Ishikawa (cell line): ENCODE data around the gene TAOK3.

Experiments used
- CEBPB ChIP-seq: IDR thresholded peaks from 2 replicates; pipeline ENCODE4 v1.6.1; 2012
- CREB1 ChIP-seq: IDR thresholded peaks from 2 replicates; pipeline ENCODE4 v1.6.1; 2012; ENCODE audit warnings: low read depth
- EGR1 ChIP-seq: IDR thresholded peaks from 2 replicates; pipeline ENCODE4 v1.6.1; 2012
- EP300 ChIP-seq: IDR thresholded peaks from 2 replicates; pipeline ENCODE4 v1.6.1; 2012; ENCODE audit warnings: borderline replicate concordance
- FOXM1 ChIP-seq: IDR thresholded peaks from 2 replicates; pipeline ENCODE4 v1.6.1; 2012; ENCODE audit warnings: low read depth, borderline replicate concordance
- NFIC ChIP-seq: IDR thresholded peaks from 2 replicates; pipeline ENCODE4 v1.6.1; 2012
- RAD21 ChIP-seq: IDR thresholded peaks from 2 replicates; pipeline ENCODE4 v1.6.1; 2012; ENCODE audit warnings: low read depth
- TAF1 ChIP-seq: IDR thresholded peaks from 2 replicates; pipeline ENCODE4 v1.6.1; 2012; ENCODE audit warnings: low read depth, mild to moderate bottlenecking
- TCF12 ChIP-seq: IDR thresholded peaks from 2 replicates; pipeline ENCODE4 v1.6.1; 2012; ENCODE audit warnings: low read depth
- TEAD4 ChIP-seq: IDR thresholded peaks from 2 replicates; pipeline ENCODE4 v1.6.1; 2012
- YY1 ChIP-seq: IDR thresholded peaks from 2 replicates; pipeline ENCODE4 v1.6.1; 2012; ENCODE audit warnings: low read depth
- ZBTB7A ChIP-seq: IDR thresholded peaks from 2 replicates; pipeline ENCODE4 v1.6.1; 2012; ENCODE audit warnings: low read depth
- TF ChIP-seq, protein P1 (sequence below): IDR thresholded peaks from 2 replicates; pipeline ENCODE4 v1.6.1; 2012
- TF ChIP-seq, protein P2 (sequence below): IDR thresholded peaks from 2 replicates; pipeline ENCODE4 v1.6.1; 2012; ENCODE audit warnings: low read depth, mild to moderate bottlenecking
- TF ChIP-seq, protein P3 (sequence below): IDR thresholded peaks from 2 replicates; pipeline ENCODE4 v1.6.1; 2012

The TAOK3 gene

DNA sequence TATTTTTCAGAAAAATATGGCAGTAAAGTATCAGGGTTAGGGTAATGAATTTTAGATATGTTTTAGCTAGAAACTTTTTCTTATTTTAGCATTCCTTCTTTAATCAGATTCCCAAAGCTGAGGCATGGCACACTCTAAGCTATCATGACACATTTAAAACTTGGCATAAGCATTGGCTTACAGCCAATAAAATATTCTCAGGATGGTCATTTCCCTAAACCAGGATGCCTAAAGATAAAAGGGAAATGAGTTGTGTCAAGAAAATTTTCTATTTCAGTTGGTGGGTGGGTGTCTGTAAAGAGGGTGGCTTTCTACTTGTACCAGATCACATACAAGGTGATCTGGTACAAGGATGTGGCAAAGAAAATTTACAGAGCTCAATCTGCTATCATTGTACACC is 189.0 kb downstream of the TAOK3 start:
- no peak for TF ChIP-seq YY1
- no peak for TF ChIP-seq TAF1
- TF ChIP-seq, protein P1, sequence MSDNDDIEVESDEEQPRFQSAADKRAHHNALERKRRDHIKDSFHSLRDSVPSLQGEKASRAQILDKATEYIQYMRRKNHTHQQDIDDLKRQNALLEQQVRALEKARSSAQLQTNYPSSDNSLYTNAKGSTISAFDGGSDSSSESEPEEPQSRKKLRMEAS = no peak
- no peak for TF ChIP-seq ZBTB7A
- no peak for TF ChIP-seq CREB1
- no peak for TF ChIP-seq RAD21
- TF ChIP-seq, protein P2, sequence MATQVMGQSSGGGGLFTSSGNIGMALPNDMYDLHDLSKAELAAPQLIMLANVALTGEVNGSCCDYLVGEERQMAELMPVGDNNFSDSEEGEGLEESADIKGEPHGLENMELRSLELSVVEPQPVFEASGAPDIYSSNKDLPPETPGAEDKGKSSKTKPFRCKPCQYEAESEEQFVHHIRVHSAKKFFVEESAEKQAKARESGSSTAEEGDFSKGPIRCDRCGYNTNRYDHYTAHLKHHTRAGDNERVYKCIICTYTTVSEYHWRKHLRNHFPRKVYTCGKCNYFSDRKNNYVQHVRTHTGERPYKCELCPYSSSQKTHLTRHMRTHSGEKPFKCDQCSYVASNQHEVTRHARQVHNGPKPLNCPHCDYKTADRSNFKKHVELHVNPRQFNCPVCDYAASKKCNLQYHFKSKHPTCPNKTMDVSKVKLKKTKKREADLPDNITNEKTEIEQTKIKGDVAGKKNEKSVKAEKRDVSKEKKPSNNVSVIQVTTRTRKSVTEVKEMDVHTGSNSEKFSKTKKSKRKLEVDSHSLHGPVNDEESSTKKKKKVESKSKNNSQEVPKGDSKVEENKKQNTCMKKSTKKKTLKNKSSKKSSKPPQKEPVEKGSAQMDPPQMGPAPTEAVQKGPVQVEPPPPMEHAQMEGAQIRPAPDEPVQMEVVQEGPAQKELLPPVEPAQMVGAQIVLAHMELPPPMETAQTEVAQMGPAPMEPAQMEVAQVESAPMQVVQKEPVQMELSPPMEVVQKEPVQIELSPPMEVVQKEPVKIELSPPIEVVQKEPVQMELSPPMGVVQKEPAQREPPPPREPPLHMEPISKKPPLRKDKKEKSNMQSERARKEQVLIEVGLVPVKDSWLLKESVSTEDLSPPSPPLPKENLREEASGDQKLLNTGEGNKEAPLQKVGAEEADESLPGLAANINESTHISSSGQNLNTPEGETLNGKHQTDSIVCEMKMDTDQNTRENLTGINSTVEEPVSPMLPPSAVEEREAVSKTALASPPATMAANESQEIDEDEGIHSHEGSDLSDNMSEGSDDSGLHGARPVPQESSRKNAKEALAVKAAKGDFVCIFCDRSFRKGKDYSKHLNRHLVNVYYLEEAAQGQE = no peak
- no peak for TF ChIP-seq TEAD4
- no peak for TF ChIP-seq CEBPB
- TF ChIP-seq, protein P3, sequence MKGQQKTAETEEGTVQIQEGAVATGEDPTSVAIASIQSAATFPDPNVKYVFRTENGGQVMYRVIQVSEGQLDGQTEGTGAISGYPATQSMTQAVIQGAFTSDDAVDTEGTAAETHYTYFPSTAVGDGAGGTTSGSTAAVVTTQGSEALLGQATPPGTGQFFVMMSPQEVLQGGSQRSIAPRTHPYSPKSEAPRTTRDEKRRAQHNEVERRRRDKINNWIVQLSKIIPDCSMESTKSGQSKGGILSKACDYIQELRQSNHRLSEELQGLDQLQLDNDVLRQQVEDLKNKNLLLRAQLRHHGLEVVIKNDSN = no peak
- no peak for TF ChIP-seq TCF12
- no peak for TF ChIP-seq EP300
- TF ChIP-seq FOXM1 = no peak
- no peak for TF ChIP-seq NFIC
- no peak for TF ChIP-seq EGR1

DNA sequence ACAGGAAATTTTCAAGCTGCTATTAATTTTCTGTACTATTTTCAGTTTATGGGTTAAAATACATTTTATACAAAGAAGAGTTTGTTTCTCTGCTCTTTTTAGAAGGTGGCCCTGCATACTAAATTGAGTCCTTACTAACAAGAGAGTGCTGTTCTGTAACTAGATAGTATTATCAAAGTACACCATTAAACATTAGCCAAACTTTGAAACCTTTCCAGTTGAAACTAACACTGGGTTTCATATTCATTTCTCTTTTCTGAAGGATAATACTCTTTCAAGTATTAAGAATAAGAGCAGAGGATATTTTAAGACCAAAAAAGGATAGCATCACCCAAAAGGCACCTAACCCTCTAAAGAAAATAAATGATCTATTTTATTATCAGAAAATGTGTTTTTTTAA is 189.6 kb downstream of the TAOK3 start:
- TF ChIP-seq TCF12 = no peak
- TF ChIP-seq TEAD4 = no peak
- TF ChIP-seq ZBTB7A = no peak
- no peak for TF ChIP-seq CREB1
- TF ChIP-seq, protein P2 = no peak
- no peak for TF ChIP-seq EGR1
- TF ChIP-seq, protein P3 = no peak
- TF ChIP-seq EP300 = no peak
- TF ChIP-seq CEBPB = no peak
- TF ChIP-seq, protein P1 = no peak
- no peak for TF ChIP-seq NFIC
- no peak for TF ChIP-seq TAF1
- no peak for TF ChIP-seq RAD21

DNA sequence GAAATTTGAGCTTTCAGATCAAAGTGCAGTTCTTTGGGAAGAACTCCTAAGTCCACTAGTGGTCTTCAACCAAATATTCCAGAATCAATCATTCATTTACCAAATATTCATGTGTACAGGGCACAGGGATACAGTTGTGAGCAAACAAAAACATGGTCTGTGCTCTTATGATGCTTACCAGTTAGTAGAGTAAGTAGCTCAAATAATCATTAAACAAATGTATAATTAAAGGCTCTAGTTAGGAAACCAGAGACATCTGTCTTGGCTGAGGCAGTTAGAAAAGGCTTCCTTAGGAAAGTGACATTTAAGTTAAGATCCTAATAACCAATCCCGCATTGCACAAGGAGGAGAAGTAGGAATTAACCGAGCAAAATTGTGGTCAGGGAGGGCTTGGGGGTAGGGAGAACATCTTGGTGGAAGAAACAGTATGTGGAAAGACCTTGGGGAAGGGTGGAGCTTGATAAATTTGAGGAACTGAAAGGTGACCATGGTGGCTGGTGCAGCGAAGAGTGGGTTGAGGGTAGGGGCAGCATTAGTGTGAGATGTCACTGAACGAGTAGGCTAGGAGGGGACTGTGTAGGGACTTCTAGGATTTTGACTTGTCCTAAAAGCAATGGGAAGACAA is 196.8 kb downstream of the TAOK3 start:
- no peak for TF ChIP-seq FOXM1
- TF ChIP-seq, protein P3 = no peak
- TF ChIP-seq, protein P1 = no peak
- TF ChIP-seq, protein P2 = no peak
- TF ChIP-seq TCF12 = no peak
- TF ChIP-seq CREB1 = no peak
- TF ChIP-seq ZBTB7A = no peak
- no peak for TF ChIP-seq EP300
- TF ChIP-seq CEBPB = no peak

DNA sequence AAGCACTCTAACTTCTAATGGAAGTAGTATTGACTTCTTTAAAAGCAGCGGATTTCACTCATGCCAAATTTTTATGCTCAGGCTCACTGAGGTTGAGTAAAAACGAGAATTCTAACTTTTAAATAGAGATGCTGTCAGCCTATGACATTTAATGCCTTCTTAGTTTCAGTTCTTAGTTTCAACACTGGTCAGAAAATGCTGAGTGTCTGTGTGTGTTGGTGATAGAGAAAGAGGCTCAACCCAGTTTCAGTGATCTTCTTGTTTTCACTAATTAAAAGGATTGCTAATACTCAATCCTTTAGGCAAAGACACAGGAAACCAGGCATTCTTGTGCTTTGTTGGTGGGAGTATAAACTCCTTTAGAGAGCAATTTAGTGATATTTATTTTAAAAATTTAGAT is 205.8 kb downstream of the TAOK3 start:
- TF ChIP-seq CREB1 (no peak), TCF12 (no peak), NFIC (no peak), FOXM1 (no peak), TAF1 (no peak), YY1 (no peak), CEBPB (no peak)
- TF ChIP-seq, protein P3 = no peak
